Hepatocyte (in vitro differentiated cells): ENCODE data around the gene TIAM1. TPM values are rescaled to one million over a fixed set of nuclear protein-coding genes. Genes with fewer than 3 reads are reported as not detected.

Experiments
- DNase-seq: peaks from one replicate; pipeline ENCODE4 v3.0.0-alpha.2; 2016; ENCODE audit warnings: low spot score
- H2AFZ ChIP-seq: fragments of 200-600 bp; sonication (generic); 2 replicates; pipeline ENCODE4 v1.6.0; 2016; ENCODE audit warnings: antibody characterized with exemption, mild to moderate bottlenecking
- H3K27ac ChIP-seq: fragments of 200-600 bp; sonication (generic); 2 replicates; pipeline ENCODE4 v1.5.1; 2016; ENCODE audit warnings: mild to moderate bottlenecking
- H3K27me3 ChIP-seq: fragments of 200-600 bp; sonication (generic); 2 replicates; pipeline ENCODE4 v1.6.1; 2016
- H3K36me3 ChIP-seq: fragments of 200-600 bp; sonication (generic); replicated peaks from 2 replicates; pipeline ENCODE4 v1.5.1; 2016; ENCODE audit warnings: low read depth; ENCODE audit not compliant: insufficient read depth
- H3K4me1 ChIP-seq: fragments of 200-600 bp; sonication (generic); 2 replicates; pipeline ENCODE4 v1.5.1; 2016; ENCODE audit warnings: mild to moderate bottlenecking, moderate library complexity; ENCODE audit not compliant: insufficient read depth
- H3K4me2 ChIP-seq: fragments of 200-600 bp; sonication (generic); 2 replicates; pipeline ENCODE4 v1.6.0; 2016
- H3K4me3 ChIP-seq: fragments of 200-600 bp; sonication (generic); 2 replicates; pipeline ENCODE4 v1.5.1; 2016; ENCODE audit warnings: mild to moderate bottlenecking
- H3K79me2 ChIP-seq: fragments of 200-600 bp; sonication (generic); 2 replicates; pipeline ENCODE4 v1.6.0; 2017; ENCODE audit warnings: mild to moderate bottlenecking
- H3K9me2 ChIP-seq: fragments of 200-600 bp; sonication (generic); replicated peaks from 2 replicates; pipeline ENCODE4 v1.6.0; 2017; ENCODE audit warnings: mild to moderate bottlenecking; ENCODE audit not compliant: insufficient read depth
- H3K9me3 ChIP-seq: fragments of 200-600 bp; sonication (generic); 2 replicates; pipeline ENCODE4 v1.5.1; 2016; ENCODE audit warnings: low read depth, mild to moderate bottlenecking
- H4K20me1 ChIP-seq: fragments of 200-600 bp; sonication (generic); 2 replicates; pipeline ENCODE4 v1.6.0; 2016; ENCODE audit warnings: mild to moderate bottlenecking; ENCODE audit not compliant: insufficient read depth, poor library complexity, severe bottlenecking
- CTCF ChIP-seq: fragments of 200-600 bp; sonication (generic); IDR thresholded peaks from 2 replicates; pipeline ENCODE4 v1.5.1; 2016; ENCODE audit warnings: antibody characterized with exemption, mild to moderate bottlenecking; ENCODE audit not compliant: poor library complexity
- EZH2 ChIP-seq: fragments of 200-600 bp; sonication (generic); IDR thresholded peaks from 2 replicates; pipeline ENCODE4 v1.6.1; 2016; ENCODE audit warnings: antibody characterized with exemption, mild to moderate bottlenecking, borderline replicate concordance
- EZH2phosphoT487 ChIP-seq: fragments of 200-600 bp; sonication (generic); IDR thresholded peaks from one replicate; pipeline ENCODE4 v1.6.1; 2018; ENCODE audit warnings: antibody characterized with exemption, mild to moderate bottlenecking, low read depth, moderate library complexity; ENCODE audit not compliant: unreplicated experiment, severe bottlenecking
- WGBS: methylation state at CpG from one replicate; pipeline ENCODE4 v1.1.6; 2016; ENCODE audit warnings: low lambda C conversion rate; ENCODE audit errors: missing lambda C conversion rate; 5-methylcytosine and 5-hydroxymethylcytosine counted together
- polyA plus RNA-seq: library from polyadenylated mRNA; unstranded; fragments of >200 nt; fragmentation: Nextera tagmentation; extraction: Ambion mirVana; gene quantifications from 2 replicates; pipeline ENCODE4 v1.2.1, GENCODE V29; 2016
- total RNA-seq: library from RNA; depleted of rRNA; stranded (reverse); fragments of >200 nt; gene quantifications from 2 replicates; pipeline ENCODE4 v1.2.3, GENCODE V29; 2014

The TIAM1 gene
- total and polyA plus RNA-seq, 2 experiments from 2014 or later = 8.8 TPM

GRCh38 chr21:31260790-31261189 lies 83.3 kb downstream of the TIAM1 start:
- Histone ChIP-seq H3K27ac (no peak overlapping the region), H4K20me1 (no peaks in the 10 kb centered on the region), H3K4me1 (no peaks in the 10 kb centered on the region), H2AFZ (no peak overlapping the region), H3K9me3 (no peaks in the 10 kb centered on the region), H3K9me2 (no peaks in the 10 kb centered on the region), H3K36me3 (no peaks in the 10 kb centered on the region), H3K4me3 (no peak overlapping the region), H3K27me3 (no peaks in the 10 kb centered on the region), H3K4me2 (no peak overlapping the region), H3K79me2 (no peaks in the 10 kb centered on the region)
- no peak for DNase-seq
- WGBS = 60% methylated on average over 4 of the region's 4 CpGs
- TF ChIP-seq CTCF (no peak), EZH2phosphoT487 (no peak), EZH2 (no peak)

- no peak for TF ChIP-seq EZH2
- no peak for TF ChIP-seq EZH2phosphoT487
- Histone ChIP-seq H3K36me3 (no peaks in the 10 kb centered on the region), H3K4me1 (no peaks in the 10 kb centered on the region), H3K9me3 (no peaks in the 10 kb centered on the region), H3K27ac (no peak overlapping the region), H4K20me1 (no peaks in the 10 kb centered on the region), H2AFZ (no peak overlapping the region), H3K27me3 (no peaks in the 10 kb centered on the region), H3K4me2 (no peak overlapping the region), H3K79me2 (no peaks in the 10 kb centered on the region), H3K9me2 (no peaks in the 10 kb centered on the region), H3K4me3 (no peak overlapping the region)
- WGBS = 95% methylated on average over 4 of the region's 4 CpGs
- no peak for DNase-seq
Measured at GRCh38 chr21:31258073-31258472, 86.0 kb downstream of the TIAM1 start.

- H3K79me2 ChIP-seq = no peaks in the 10 kb centered on the region
- no peaks in the 10 kb centered on the region for H4K20me1 ChIP-seq
- H3K27ac ChIP-seq = no peak overlapping the region
- H3K4me1 ChIP-seq = no peaks in the 10 kb centered on the region
- no peak overlapping the region for H3K4me3 ChIP-seq
- no peaks in the 10 kb centered on the region for H3K9me3 ChIP-seq
- no peak overlapping the region for H2AFZ ChIP-seq
- H3K36me3 ChIP-seq = no peaks in the 10 kb centered on the region
- H3K27me3 ChIP-seq = no peaks in the 10 kb centered on the region
- H3K9me2 ChIP-seq = no peaks in the 10 kb centered on the region
- 87% methylated on average over 3 of the region's 3 CpGs for WGBS
- H3K4me2 ChIP-seq = no peak overlapping the region
- no peak for TF ChIP-seq CTCF
- TF ChIP-seq EZH2 = no peak
- no peak for DNase-seq
Measured at GRCh38 chr21:31257265-31257664, 86.8 kb downstream of the TIAM1 start.

DNA sequence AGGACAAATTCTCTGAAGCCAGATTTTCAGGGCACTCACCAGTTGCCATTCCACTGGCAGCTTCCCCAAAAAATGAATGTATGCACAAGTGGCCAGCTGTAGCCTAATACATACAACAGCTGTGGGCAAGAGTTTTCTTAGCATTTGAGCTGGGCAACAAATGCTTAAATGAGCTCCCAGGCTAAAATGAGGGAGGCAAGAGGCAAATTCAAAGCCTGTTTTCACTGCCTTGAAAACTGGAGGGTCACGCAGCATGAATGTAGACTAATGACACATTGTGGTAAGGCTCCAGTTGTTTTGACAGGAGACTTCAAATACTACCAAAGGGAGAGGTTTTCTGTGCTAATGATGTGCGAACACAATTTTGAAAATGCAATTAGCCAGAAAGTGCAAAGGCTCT lies 88.2 kb downstream of the TIAM1 start:
- Histone ChIP-seq H3K9me2 (no peaks in the 10 kb centered on the region), H2AFZ (no peak overlapping the region), H3K79me2 (no peaks in the 10 kb centered on the region), H3K9me3 (no peaks in the 10 kb centered on the region), H3K36me3 (no peaks in the 10 kb centered on the region), H3K27me3 (no peaks in the 10 kb centered on the region), H4K20me1 (no peaks in the 10 kb centered on the region), H3K27ac (no peak overlapping the region), H3K4me2 (no peak overlapping the region), H3K4me3 (no peak overlapping the region), H3K4me1 (no peaks in the 10 kb centered on the region)
- no peak for DNase-seq
- TF ChIP-seq CTCF = no peak
- TF ChIP-seq EZH2phosphoT487 = no peak
- no peak for TF ChIP-seq EZH2
- WGBS = 100% methylated on average over 2 of the region's 2 CpGs
